ENCODE results near the gene ALDH18A1. TPM values are rescaled to one million over a fixed set of nuclear protein-coding genes. Genes with fewer than 3 reads are reported as not detected.

The ALDH18A1 gene
- polyA plus RNA-seq, 1 donor from 2014 or later: 45.7 TPM

- Histone ChIP-seq H3K9ac (ENCODE audit: low read length) (no peak overlapping the region), H4K20me1 (ENCODE audit: insufficient read depth) (no peaks in the 10 kb centered on the region), H3K4me3 (ENCODE audit: low read length) (no peak overlapping the region), H3K79me2 (replicated peaks; ENCODE audit: insufficient read depth, low read length) (no peaks in the 10 kb centered on the region), H3K4me2 (ENCODE audit: low read length) (no peak overlapping the region), H3F3A (ENCODE audit: insufficient read depth, low read length, poor library complexity, severe bottlenecking) (no peaks in the 10 kb centered on the region), H3K9me2 (ENCODE audit: insufficient read depth, low read length) (no peaks in the 10 kb centered on the region), H2AFZ (ENCODE audit: low read depth, low read length) (no peak overlapping the region), H3K9me3 (ENCODE audit: low read length) (no peaks in the 10 kb centered on the region), H3K36me3 (ENCODE audit: insufficient read depth, low read length) (no peaks in the 10 kb centered on the region), H3K27ac (ENCODE audit: low read length) (no peak overlapping the region), H3K27me3 (ENCODE audit: insufficient read depth, low read depth, low read length) (no peaks in the 10 kb centered on the region)
- no peak for TF ChIP-seq SMC3 (conservative IDR thresholded peaks at IDR 0.05; ENCODE audit: poor library complexity)
- TF ChIP-seq EP300 (conservative IDR thresholded peaks at IDR 0.05; ENCODE audit: poor library complexity, severe bottlenecking): no peak
- no peak for TF ChIP-seq REST (IDR thresholded peaks at IDR 0.05; ENCODE audit: borderline replicate concordance)
- TF ChIP-seq POLR2AphosphoS5 (IDR thresholded peaks at IDR 0.05): no peak
Measured at GRCh38 chr10:95578619-95579018, 77.9 kb downstream of the ALDH18A1 start.

- H2AFZ ChIP-seq (ENCODE audit: low read depth, low read length): no peak overlapping the region
Measured at GRCh38 chr10:95574649-95575365, 81.7 kb downstream of the ALDH18A1 start.

More at GRCh38 chr10:95574649-95575365, 81.7 kb downstream of the ALDH18A1 start:
- TF ChIP-seq POLR2AphosphoS5 (IDR thresholded peaks at IDR 0.05) (no peak), RAD21 (conservative IDR thresholded peaks at IDR 0.05) (no peak), MXI1 (conservative IDR thresholded peaks at IDR 0.05; ENCODE audit: poor library complexity, severe bottlenecking) (no peak), CTCF (IDR thresholded peaks at IDR 0.05; ENCODE audit: poor library complexity, severe bottlenecking) (no peak), EP300 (conservative IDR thresholded peaks at IDR 0.05; ENCODE audit: poor library complexity, severe bottlenecking) (no peak), REST (IDR thresholded peaks at IDR 0.05; ENCODE audit: borderline replicate concordance) (no peak), SMC3 (conservative IDR thresholded peaks at IDR 0.05; ENCODE audit: poor library complexity) (no peak), EZH2 (IDR thresholded peaks at IDR 0.05; ENCODE audit: borderline replicate concordance, insufficient read depth, low read length, poor library complexity, severe bottlenecking) (no peak)
- Histone ChIP-seq H3K9me2 (ENCODE audit: insufficient read depth, low read length) (no peaks in the 10 kb centered on the region), H3K4me2 (ENCODE audit: low read length) (no peak overlapping the region), H4K20me1 (ENCODE audit: insufficient read depth) (no peaks in the 10 kb centered on the region), H3K27ac (ENCODE audit: low read length) (no peak overlapping the region), H3K36me3 (ENCODE audit: insufficient read depth, low read length) (no peaks in the 10 kb centered on the region), H3K9me3 (ENCODE audit: low read length) (no peaks in the 10 kb centered on the region), H3K79me2 (replicated peaks; ENCODE audit: insufficient read depth, low read length) (no peaks in the 10 kb centered on the region), H3K4me3 (ENCODE audit: low read length) (no peak overlapping the region), H3K27me3 (ENCODE audit: insufficient read depth, low read depth, low read length) (no peaks in the 10 kb centered on the region), H3K9ac (ENCODE audit: low read length) (no peak overlapping the region), H3F3A (ENCODE audit: insufficient read depth, low read length, poor library complexity, severe bottlenecking) (no peaks in the 10 kb centered on the region)

All from neural cell (in vitro differentiated cells).